Dermis blood vessel endothelial cell (primary cell): ENCODE measurements around the gene UPF1. TPM values are rescaled to one million over a fixed set of nuclear protein-coding genes. Genes with fewer than 3 reads are reported as not detected.

Source experiments
- DNase-seq: peaks from one replicate; pipeline ENCODE4 v3.0.0; 2010
- total RNA-seq: library from RNA; depleted of rRNA; stranded (reverse); fragments of >200 nt; gene quantifications from 2 replicates; pipeline ENCODE4 v1.2.3, GENCODE V29; 2014

Gene UPF1
- 100 and 107 TPM in 2 replicates for total RNA-seq

- DNase-seq, result peak; percentile 96
These were observed at the start of gene UPF1 for GRCh38 chr19:18831524-18832305. TSS of gene UPF1 (plus strand) at chr19:18831959. CDS start at chr19:18832210, 251 bp downstream.

GRCh38 chr19:18782559-18783225, 49.1 kb upstream of the UPF1 start:
- no peak for DNase-seq

- DNase-seq, result no peak
These were observed 47.6 kb upstream of the UPF1 start for GRCh38 chr19:18783958-18784785.

- no peak for DNase-seq
These were observed 47.0 kb upstream of the UPF1 start for GRCh38 chr19:18784786-18785120.

- peak; percentile 57 for DNase-seq
These were observed 46.3 kb upstream of the UPF1 start for GRCh38 chr19:18785179-18786124.

GRCh38 chr19:18788529-18789421, 43.0 kb upstream of the UPF1 start:
- no peak for DNase-seq

GRCh38 chr19:18789422-18789869, 42.3 kb upstream of the UPF1 start:
- no peak for DNase-seq

GRCh38 chr19:18789883-18790565, 41.7 kb upstream of the UPF1 start:
- peak; percentile 21 for DNase-seq

GRCh38 chr19:18790566-18791314, 41.0 kb upstream of the UPF1 start, which contains the start of gene COMP:
TSS of gene COMP (minus strand) at chr19:18791305. CDS start at chr19:18791269, 36 bp downstream.
- DNase-seq, result no peak

GRCh38 chr19:18791315-18791678, 40.5 kb upstream of the UPF1 start:
- DNase-seq, result no peak

GRCh38 chr19:18792661-18793060, 39.1 kb upstream of the UPF1 start:
- DNase-seq, result no peak

- no peak for DNase-seq
These were observed 38.4 kb upstream of the UPF1 start for GRCh38 chr19:18793144-18794028.

GRCh38 chr19:18794029-18794313, 37.8 kb upstream of the UPF1 start:
- no peak for DNase-seq

GRCh38 chr19:18794692-18795091, 37.1 kb upstream of the UPF1 start:
- DNase-seq, result no peak

- DNase-seq, result no peak
These were observed 36.2 kb upstream of the UPF1 start for GRCh38 chr19:18795540-18795939.

- DNase-seq, result no peak
These were observed 35.5 kb upstream of the UPF1 start for GRCh38 chr19:18796239-18796638.

GRCh38 chr19:18798384-18799352, 33.1 kb upstream of the UPF1 start:
- DNase-seq, result no peak
